GM18870 (cell line): ENCODE results near the gene STX7.

Experiments
- ATAC-seq: cut with Tn5 transposase; IDR thresholded peaks from one replicate; pipeline ENCODE4 v1.9.1; 2021; ENCODE audit warnings: moderate library complexity; ENCODE audit not compliant: unreplicated experiment

Gene STX7

GRCh38 chr6:132506869-132507808, 5.8 kb downstream of the STX7 start:
- ATAC-seq = no peak

DNA sequence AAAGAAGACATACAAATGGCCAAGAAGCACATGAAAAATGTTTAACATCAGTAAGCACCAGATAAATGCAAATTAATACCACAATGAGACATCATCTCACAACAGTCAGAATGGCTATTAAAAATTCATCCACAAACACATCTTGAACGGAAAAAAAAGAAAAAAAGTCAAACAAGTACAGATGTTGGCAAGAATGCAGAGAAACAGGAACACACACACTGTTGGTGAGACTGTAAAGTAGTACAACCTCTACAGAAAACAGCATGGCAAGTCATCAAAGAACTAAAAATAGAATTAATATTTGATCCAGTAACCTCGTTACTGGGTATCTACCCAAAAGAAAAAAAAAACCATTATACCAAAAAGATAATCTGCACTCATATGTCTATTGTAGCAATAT, 6.5 kb downstream of the STX7 start:
- no peak for ATAC-seq

GRCh38 chr6:132505158-132505557, 7.8 kb downstream of the STX7 start:
- ATAC-seq = no peak

- ATAC-seq = no peak
Measured at GRCh38 chr6:132504757-132505156, 8.2 kb downstream of the STX7 start.

GRCh38 chr6:132499757-132500156, 13.2 kb downstream of the STX7 start:
- ATAC-seq = no peak

- ATAC-seq = peak; percentile 53
Measured at GRCh38 chr6:132498638-132499037, 14.3 kb downstream of the STX7 start.

GRCh38 chr6:132496519-132497180, 16.3 kb downstream of the STX7 start:
- ATAC-seq = no peak

GRCh38 chr6:132495604-132496079, 17.3 kb downstream of the STX7 start:
- peak; percentile 56 for ATAC-seq

GRCh38 chr6:132494954-132495353, 18.0 kb downstream of the STX7 start:
- no peak for ATAC-seq

DNA sequence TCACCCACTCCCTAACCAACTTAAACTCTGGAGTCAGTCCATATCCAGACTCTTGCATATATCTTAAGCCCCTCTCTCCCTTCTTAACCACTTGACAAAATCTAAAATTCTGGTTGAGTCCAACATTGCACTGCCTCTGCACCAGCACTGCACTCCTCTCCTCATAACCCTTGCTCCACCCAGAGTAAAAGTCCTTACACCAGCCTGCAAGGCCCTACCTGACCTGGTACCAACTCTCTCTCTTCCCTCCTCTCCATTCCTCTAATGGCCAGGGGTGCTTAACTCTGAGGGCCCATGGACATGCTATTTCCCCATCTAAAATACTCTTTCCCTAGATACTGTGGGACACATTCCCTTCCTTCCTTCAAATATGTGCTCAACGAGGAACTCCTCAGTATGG, 21.0 kb downstream of the STX7 start:
- no peak for ATAC-seq

DNA sequence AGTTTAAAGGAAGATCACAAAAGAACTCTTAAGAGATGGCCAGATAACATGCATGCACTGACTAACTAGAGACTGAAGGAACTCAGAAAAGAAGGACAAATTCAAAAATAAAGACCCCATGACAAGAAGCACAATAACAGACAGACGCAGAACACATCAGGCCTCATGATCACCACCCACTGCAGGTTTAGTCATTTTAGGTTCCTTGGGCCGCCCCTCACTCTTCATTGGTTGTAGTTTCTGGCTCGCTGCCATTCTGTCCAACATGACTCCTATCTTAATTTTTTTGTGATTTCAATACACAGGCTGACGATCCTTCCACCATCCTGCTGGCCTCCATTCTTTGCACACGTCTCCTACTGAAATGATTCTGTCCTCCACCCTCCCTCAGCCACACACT, 21.6 kb downstream of the STX7 start:
- no peak for ATAC-seq

DNA sequence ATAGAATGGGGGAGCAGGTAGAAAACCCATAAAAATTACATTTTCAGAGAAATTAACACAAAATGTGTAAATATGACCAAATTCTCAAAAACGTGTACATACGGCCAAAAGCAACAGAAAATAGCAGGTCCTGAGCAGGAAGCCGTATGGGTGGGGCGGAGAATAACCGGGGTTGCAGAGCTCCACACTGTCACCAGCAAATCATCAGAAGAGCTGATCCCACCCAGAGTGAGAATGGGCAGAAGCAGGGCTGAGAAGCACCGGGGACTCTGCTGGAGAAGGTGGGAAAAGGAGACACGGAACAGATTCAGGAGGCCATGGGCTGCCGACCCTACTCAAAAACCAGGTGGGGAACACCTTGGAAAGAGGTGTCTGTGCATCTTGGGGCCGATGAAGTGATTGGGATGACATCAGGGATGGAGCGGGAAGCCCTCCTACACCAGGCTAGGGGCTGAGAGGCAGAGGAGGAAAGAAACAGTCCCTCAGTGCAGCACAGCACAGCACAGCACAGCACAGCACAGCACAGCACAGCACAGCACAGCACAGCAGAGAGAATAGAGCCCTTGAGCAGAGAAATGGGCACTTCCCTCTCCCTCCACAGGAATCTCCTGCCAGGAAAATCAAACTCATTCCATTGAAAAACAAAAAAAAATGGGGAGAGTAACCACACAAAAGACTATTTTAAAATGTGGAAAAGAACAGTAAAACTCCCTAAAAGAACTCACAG, 22.3 kb downstream of the STX7 start:
- ATAC-seq = peak; percentile 29

DNA sequence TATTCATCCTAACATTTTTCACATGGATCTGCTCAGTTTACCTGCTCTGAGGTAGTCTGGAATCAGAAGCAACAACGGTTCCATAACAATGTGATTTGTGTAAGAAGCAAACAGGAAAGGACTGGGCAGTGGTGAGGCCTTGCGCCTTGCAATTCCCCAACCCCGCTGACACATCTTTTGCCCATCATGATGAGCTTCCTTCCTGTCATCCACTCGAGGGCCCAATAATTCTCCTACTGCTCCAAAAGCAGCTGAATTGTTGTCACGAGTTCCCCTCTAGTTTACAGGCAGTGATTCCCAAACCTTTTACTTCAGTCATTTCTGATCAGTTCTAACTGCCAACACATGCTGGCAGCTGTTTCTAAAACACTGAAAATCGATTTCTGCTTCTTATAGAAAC, 22.9 kb downstream of the STX7 start:
- ATAC-seq = no peak

- ATAC-seq = no peak
Measured at GRCh38 chr6:132489376-132489775, 23.5 kb downstream of the STX7 start.

- ATAC-seq = no peak
Measured at GRCh38 chr6:132487762-132488161, 25.2 kb downstream of the STX7 start.

DNA sequence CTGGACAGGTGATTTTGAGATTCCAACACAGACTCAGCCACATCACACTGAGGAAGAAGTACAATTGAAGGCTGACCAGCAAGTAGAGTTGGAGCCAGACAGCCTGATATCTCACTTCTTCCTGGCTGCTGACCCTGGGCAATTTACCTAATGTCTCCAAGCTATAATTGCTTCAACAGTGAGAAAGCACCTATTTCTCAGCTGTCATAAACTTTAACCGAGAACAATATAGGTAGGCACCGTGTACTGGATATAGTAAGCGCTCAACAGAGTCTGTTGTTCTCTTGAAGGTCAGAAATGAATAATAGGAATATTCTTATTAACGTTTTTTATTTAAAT, 28.3 kb downstream of the STX7 start:
- no peak for ATAC-seq

- ATAC-seq = peak; percentile 46
Measured at GRCh38 chr6:132483779-132484679, 28.9 kb downstream of the STX7 start.

- no peak for ATAC-seq
Measured at GRCh38 chr6:132482581-132482980, 30.3 kb downstream of the STX7 start.

GRCh38 chr6:132481189-132481588, 31.7 kb downstream of the STX7 start:
- no peak for ATAC-seq

DNA sequence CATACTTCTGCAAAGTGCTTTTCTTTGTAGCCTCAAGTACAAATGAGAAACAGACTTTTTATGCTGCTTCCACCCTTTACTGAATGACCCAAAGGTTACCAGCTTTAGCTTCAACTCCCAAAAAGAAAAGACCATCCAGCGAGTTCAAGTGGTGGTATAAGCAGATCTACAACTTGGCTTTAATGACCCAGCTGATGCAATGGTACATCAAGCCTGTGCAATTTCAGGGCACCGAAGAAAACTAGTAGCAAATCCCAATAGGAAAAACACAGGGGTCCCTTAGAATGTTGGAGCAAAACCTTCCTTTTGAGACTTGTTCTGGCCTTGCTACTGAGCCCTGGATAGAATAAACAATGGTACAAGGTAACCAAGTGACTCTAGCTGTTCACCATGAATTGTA, 33.8 kb downstream of the STX7 start:
- ATAC-seq = no peak

GRCh38 chr6:132478674-132479073, 34.2 kb downstream of the STX7 start:
- ATAC-seq = no peak
